ENCODE data around the gene PPY. TPM values are rescaled to one million over a fixed set of nuclear protein-coding genes. Genes with fewer than 3 reads are reported as not detected.

The PPY gene
- total RNA-seq, 1 donor from 2014 or later: not detected

GRCh38 chr17:43983515-43984411 lies 41.5 kb upstream of the PPY start:
- H3K4me3 Mint-ChIP-seq (ENCODE audit: low read depth): peak overlapping the region; percentile 45
- TF ChIP-seq CTCF (IDR thresholded peaks at IDR 0.05; ENCODE audit: unreplicated experiment): peak; percentile 59
- peak; percentile 55 for DNase-seq (ENCODE audit: low spot score, unreplicated experiment)
- H3K36me3 Mint-ChIP-seq (ENCODE audit: insufficient read depth): no peaks in the 10 kb centered on the region
- no peak overlapping the region for H3K27ac Mint-ChIP-seq
- H3K9me3 Mint-ChIP-seq (ENCODE audit: low read depth): no peaks in the 10 kb centered on the region
- H3K4me1 Mint-ChIP-seq (ENCODE audit: low read depth): peaks cover 2% of the 10 kb centered on the region
- H3K27me3 Mint-ChIP-seq: peaks cover 80% of the 10 kb centered on the region

- no peak overlapping the region for H3K27ac Mint-ChIP-seq
- no peak for TF ChIP-seq CTCF (IDR thresholded peaks at IDR 0.05; ENCODE audit: unreplicated experiment)
- no peak for DNase-seq (ENCODE audit: low spot score, unreplicated experiment)
- no peaks in the 10 kb centered on the region for H3K9me3 Mint-ChIP-seq (ENCODE audit: low read depth)
- H3K4me3 Mint-ChIP-seq (ENCODE audit: low read depth): peak overlapping the region; percentile 45
- H3K27me3 Mint-ChIP-seq: peaks cover 80% of the 10 kb centered on the region
- H3K4me1 Mint-ChIP-seq (ENCODE audit: low read depth): peaks cover 2% of the 10 kb centered on the region
- no peaks in the 10 kb centered on the region for H3K36me3 Mint-ChIP-seq (ENCODE audit: insufficient read depth)
Measured at GRCh38 chr17:43983196-43983514, 40.9 kb upstream of the PPY start.

GRCh38 chr17:43982171-43982570 lies 39.9 kb upstream of the PPY start:
- Mint-ChIP-seq H3K4me1 (ENCODE audit: low read depth) (peaks cover 4% of the 10 kb centered on the region), H3K27me3 (peaks cover 79% of the 10 kb centered on the region), H3K4me3 (ENCODE audit: low read depth) (no peak overlapping the region), H3K36me3 (ENCODE audit: insufficient read depth) (no peaks in the 10 kb centered on the region), H3K27ac (no peak overlapping the region), H3K9me3 (ENCODE audit: low read depth) (no peaks in the 10 kb centered on the region)
- TF ChIP-seq CTCF (IDR thresholded peaks at IDR 0.05; ENCODE audit: unreplicated experiment): no peak
- no peak for DNase-seq (ENCODE audit: low spot score, unreplicated experiment)

GRCh38 chr17:43979671-43980070 lies 37.4 kb upstream of the PPY start:
- TF ChIP-seq CTCF (IDR thresholded peaks at IDR 0.05; ENCODE audit: unreplicated experiment): no peak
- Mint-ChIP-seq H3K9me3 (ENCODE audit: low read depth) (no peaks in the 10 kb centered on the region), H3K36me3 (ENCODE audit: insufficient read depth) (no peaks in the 10 kb centered on the region), H3K27ac (no peak overlapping the region), H3K27me3 (peaks cover 66% of the 10 kb centered on the region), H3K4me3 (ENCODE audit: low read depth) (no peak overlapping the region), H3K4me1 (ENCODE audit: low read depth) (peaks cover 7% of the 10 kb centered on the region)
- no peak for DNase-seq (ENCODE audit: low spot score, unreplicated experiment)

GRCh38 chr17:43979011-43979410 lies 36.7 kb upstream of the PPY start:
- no peaks in the 10 kb centered on the region for H3K36me3 Mint-ChIP-seq (ENCODE audit: insufficient read depth)
- peaks cover 6% of the 10 kb centered on the region for H3K4me1 Mint-ChIP-seq (ENCODE audit: low read depth)
- DNase-seq (ENCODE audit: low spot score, unreplicated experiment): no peak
- no peak overlapping the region for H3K27ac Mint-ChIP-seq
- H3K4me3 Mint-ChIP-seq (ENCODE audit: low read depth): no peak overlapping the region
- TF ChIP-seq CTCF (IDR thresholded peaks at IDR 0.05; ENCODE audit: unreplicated experiment): no peak
- peaks cover 69% of the 10 kb centered on the region for H3K27me3 Mint-ChIP-seq
- no peaks in the 10 kb centered on the region for H3K9me3 Mint-ChIP-seq (ENCODE audit: low read depth)

Data from progenitor cell of endocrine pancreas (in vitro differentiated cells).